UCSD-AML1 (cell line): ENCODE data around the gene DHX58.

Experiments
- DNase-seq: peaks from one replicate; lab custom pipeline; 2025; ENCODE audit not compliant: unreplicated experiment; lab: John Stamatoyannopoulos, UW

Gene DHX58

GRCh38 chr17:42130310-42130936 lies 17.9 kb upstream of the DHX58 start:
- peak; percentile 35 for DNase-seq

GRCh38 chr17:42129109-42129837 lies 16.8 kb upstream of the DHX58 start:
- no peak for DNase-seq

GRCh38 chr17:42127414-42127813 lies 14.9 kb upstream of the DHX58 start:
- DNase-seq = no peak

- DNase-seq = no peak
These were observed 14.3 kb upstream of the DHX58 start for GRCh38 chr17:42126836-42127235.

- DNase-seq = no peak
These were observed 13.1 kb upstream of the DHX58 start for GRCh38 chr17:42125565-42125964.

- no peak for DNase-seq
These were observed 11.7 kb upstream of the DHX58 start for GRCh38 chr17:42124256-42124655.

- no peak for DNase-seq
These were observed 10.1 kb upstream of the DHX58 start, which contains the start of gene HSPB9 for GRCh38 chr17:42122371-42123303. HSPB9 (plus strand) TSS chr17:42122804; CDS start chr17:42122851, 47 bp downstream.

- DNase-seq = peak; percentile 83
These were observed 8.6 kb upstream of the DHX58 start, which contains the start of gene KAT2A for GRCh38 chr17:42120770-42121769. KAT2A (minus strand) TSS chr17:42121367; CDS start chr17:42121304, 63 bp downstream.

GRCh38 chr17:42120161-42120769 lies 7.8 kb upstream of the DHX58 start:
- no peak for DNase-seq

- no peak for DNase-seq
These were observed 6.8 kb upstream of the DHX58 start for GRCh38 chr17:42119301-42119700.

GRCh38 chr17:42118545-42118944 lies 6.0 kb upstream of the DHX58 start:
- peak; percentile 31 for DNase-seq

GRCh38 chr17:42118126-42118510 lies 5.6 kb upstream of the DHX58 start:
- DNase-seq = no peak

- DNase-seq = no peak
These were observed 5.0 kb upstream of the DHX58 start for GRCh38 chr17:42117397-42118125.

- DNase-seq = peak; percentile 73
These were observed 4.3 kb upstream of the DHX58 start for GRCh38 chr17:42116705-42117396.

- no peak for DNase-seq
These were observed 1.6 kb upstream of the DHX58 start for GRCh38 chr17:42114118-42114517.

- no peak for DNase-seq
These were observed 967 bp upstream of the DHX58 start for GRCh38 chr17:42113293-42114069.

GRCh38 chr17:42111871-42112551 lies 503 bp downstream of the DHX58 start:
- DNase-seq = peak; percentile 62
